Neural crest cell (in vitro differentiated cells): ENCODE measurements around the gene PTPRR. TPM values are rescaled to one million over a fixed set of nuclear protein-coding genes. Genes with fewer than 3 reads are reported as not detected.

Experiments used
- DNase-seq: peaks from one replicate; pipeline ENCODE4 v3.0.0; 2021; ENCODE audit warnings: low read depth, mixed read lengths, low spot score
- H3K27ac Mint-ChIP-seq: one replicate; pipeline ENCODE4 v1.8.0; 2021; ENCODE audit warnings: mild to moderate bottlenecking, mixed read lengths; ENCODE audit not compliant: unreplicated experiment
- H3K27me3 Mint-ChIP-seq: 2 replicates; pipeline ENCODE4 v1.8.0; 2021; ENCODE audit warnings: low read depth, mild to moderate bottlenecking, mixed read lengths
- H3K36me3 Mint-ChIP-seq: 2 replicates; pipeline ENCODE4 v1.8.0; 2021; ENCODE audit warnings: low read depth, mild to moderate bottlenecking, mixed read lengths
- H3K4me1 Mint-ChIP-seq: 2 replicates; pipeline ENCODE4 v1.8.0; 2021; ENCODE audit warnings: mixed read lengths
- H3K4me3 Mint-ChIP-seq: one replicate; pipeline ENCODE4 v1.8.0; 2021; ENCODE audit warnings: mild to moderate bottlenecking, mixed read lengths
- H3K9me3 Mint-ChIP-seq: 2 replicates; pipeline ENCODE4 v1.8.0; 2021; ENCODE audit warnings: mixed read lengths
- total RNA-seq: library from RNA; stranded (reverse); gene quantifications from 2 replicates; pipeline ENCODE4 v1.2.1, GENCODE V29; 2021
- TF ChIP-seq, protein P1 (sequence below): fragments of 200-600 bp; sonication (generic); conservative IDR thresholded peaks from 2 replicates; pipeline ENCODE4 v1.5.0; 2021; ENCODE audit warnings: antibody characterized with exemption, mild to moderate bottlenecking

PTPRR gene
- total RNA-seq, 1 donor from 2014 or later = 0.61 TPM

DNA sequence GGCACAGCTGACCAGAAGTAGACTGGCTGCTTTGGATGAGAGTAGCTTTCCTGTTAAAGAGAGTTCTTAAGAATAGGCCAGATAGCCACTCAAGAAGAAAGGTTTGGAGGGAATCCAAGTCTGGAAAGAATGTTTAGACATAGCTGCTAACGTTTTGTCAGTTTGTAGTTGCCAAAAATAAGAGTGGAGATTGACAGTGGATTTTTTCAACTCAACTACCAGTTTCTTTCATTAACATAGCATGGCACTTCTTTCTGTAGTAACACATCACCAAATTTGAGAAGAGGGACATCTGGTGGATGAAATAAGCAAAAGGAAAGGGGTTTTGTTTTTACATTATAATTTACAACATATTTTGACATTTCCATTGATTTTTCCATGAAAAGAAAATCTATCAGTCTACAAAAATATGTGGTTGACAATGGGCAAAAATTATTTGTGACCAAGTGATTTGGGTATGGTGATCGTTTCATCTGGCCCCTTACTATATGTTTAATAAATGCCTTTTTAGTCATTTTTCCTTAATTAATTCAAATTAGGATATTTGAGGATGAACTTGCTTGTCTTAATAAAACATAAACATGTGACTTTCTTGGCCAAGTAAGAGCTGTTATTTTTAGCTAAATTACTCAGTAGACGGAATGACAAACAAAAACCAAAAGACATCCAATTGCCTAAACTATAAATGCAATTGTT, 71.1 kb downstream of the PTPRR start:
- no peak for DNase-seq
- no peaks in the 10 kb centered on the region for H3K36me3 Mint-ChIP-seq
- no peaks in the 10 kb centered on the region for H3K9me3 Mint-ChIP-seq
- no peak overlapping the region for H3K27ac Mint-ChIP-seq
- H3K4me1 Mint-ChIP-seq = no peaks in the 10 kb centered on the region
- H3K27me3 Mint-ChIP-seq = no peaks in the 10 kb centered on the region
- TF ChIP-seq, protein P1, sequence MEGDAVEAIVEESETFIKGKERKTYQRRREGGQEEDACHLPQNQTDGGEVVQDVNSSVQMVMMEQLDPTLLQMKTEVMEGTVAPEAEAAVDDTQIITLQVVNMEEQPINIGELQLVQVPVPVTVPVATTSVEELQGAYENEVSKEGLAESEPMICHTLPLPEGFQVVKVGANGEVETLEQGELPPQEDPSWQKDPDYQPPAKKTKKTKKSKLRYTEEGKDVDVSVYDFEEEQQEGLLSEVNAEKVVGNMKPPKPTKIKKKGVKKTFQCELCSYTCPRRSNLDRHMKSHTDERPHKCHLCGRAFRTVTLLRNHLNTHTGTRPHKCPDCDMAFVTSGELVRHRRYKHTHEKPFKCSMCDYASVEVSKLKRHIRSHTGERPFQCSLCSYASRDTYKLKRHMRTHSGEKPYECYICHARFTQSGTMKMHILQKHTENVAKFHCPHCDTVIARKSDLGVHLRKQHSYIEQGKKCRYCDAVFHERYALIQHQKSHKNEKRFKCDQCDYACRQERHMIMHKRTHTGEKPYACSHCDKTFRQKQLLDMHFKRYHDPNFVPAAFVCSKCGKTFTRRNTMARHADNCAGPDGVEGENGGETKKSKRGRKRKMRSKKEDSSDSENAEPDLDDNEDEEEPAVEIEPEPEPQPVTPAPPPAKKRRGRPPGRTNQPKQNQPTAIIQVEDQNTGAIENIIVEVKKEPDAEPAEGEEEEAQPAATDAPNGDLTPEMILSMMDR = peak; percentile 63
- H3K4me3 Mint-ChIP-seq = no peak overlapping the region

DNA sequence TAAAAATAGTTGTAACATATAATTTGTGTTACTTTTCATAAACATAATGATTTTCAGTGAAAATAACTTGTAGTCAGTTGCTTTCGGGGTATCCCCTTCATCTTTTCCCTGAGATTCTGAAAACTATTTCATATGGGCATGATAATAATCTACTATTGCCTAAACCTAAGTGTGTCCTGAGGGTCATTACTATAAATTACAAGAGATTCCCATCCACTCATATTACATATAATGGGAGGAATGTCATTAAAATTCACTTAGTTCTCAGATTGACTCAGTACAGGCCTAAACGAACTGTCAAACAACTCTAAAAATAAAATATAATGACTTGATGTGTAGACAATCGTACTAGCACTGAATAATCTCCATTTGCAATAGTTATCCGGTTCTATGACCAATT, 72.7 kb downstream of the PTPRR start:
- Mint-ChIP-seq H3K4me1 (peaks cover 7% of the 10 kb centered on the region), H3K4me3 (no peak overlapping the region), H3K27me3 (no peaks in the 10 kb centered on the region), H3K9me3 (no peaks in the 10 kb centered on the region), H3K27ac (no peak overlapping the region), H3K36me3 (no peaks in the 10 kb centered on the region)
- TF ChIP-seq, protein P1 = no peak
- DNase-seq = no peak

DNA sequence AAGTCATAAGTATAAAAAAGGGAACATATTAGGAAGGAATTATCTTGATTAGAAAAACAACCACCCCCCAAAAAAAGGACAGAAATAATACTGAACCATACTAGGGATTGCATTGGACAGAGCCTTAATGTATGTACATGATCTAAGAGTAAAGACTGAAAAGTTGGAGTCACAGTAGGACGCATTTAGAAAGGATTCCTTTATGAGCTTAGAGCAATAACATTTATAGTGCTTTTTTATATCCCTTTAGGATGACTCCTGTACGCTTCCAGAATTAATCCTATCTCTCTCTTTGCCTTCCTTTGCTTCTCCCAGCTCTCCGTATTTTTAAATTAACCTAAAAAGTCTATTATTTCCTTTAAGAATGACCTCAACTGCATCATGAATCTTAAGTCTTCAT, 75.3 kb downstream of the PTPRR start:
- no peak overlapping the region for H3K27ac Mint-ChIP-seq
- no peaks in the 10 kb centered on the region for H3K27me3 Mint-ChIP-seq
- H3K36me3 Mint-ChIP-seq = no peaks in the 10 kb centered on the region
- TF ChIP-seq, protein P1 = no peak
- no peak overlapping the region for H3K4me3 Mint-ChIP-seq
- H3K4me1 Mint-ChIP-seq = peaks cover 17% of the 10 kb centered on the region
- no peaks in the 10 kb centered on the region for H3K9me3 Mint-ChIP-seq
- no peak for DNase-seq

DNA sequence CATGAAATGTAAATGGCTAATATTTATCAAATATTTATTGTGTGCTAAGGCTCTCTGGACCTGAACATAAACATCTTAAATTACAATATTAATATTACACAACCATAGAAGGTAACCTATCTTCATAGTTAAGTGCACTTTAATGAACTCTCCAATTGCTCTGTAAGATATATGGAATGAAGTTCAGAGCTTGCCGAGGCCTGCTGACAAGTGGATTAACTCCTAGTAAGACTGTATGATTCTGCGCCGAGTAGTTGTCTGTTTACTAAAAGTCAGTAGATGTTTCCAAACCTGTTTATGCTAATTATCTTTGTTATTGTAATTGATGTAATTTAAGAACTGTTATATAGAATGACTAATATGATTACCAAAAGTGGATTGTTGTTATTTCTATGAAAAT, 77.2 kb downstream of the PTPRR start:
- no peak overlapping the region for H3K27ac Mint-ChIP-seq

DNA sequence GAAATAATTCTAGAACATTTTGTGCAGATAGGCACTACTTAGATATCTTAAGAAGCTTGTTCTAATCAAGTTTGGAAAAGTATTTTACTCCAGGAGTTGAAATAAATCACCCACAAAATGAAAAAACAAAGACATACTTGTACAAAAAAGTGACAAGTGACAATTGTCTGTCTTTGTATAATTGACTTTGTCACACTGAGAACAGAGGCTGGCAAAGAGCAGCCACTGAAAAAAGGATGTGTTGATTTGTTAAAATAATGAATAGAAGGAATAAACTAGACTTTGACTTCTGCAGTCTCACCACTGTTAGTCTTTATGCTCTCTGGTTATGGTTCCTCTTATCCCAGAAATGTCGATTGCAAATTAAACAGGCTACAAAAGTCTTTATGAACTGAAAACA, 77.6 kb downstream of the PTPRR start:
- TF ChIP-seq, protein P1 = no peak
- no peak for DNase-seq
- H3K4me1 Mint-ChIP-seq = peaks cover 17% of the 10 kb centered on the region
- no peak overlapping the region for H3K4me3 Mint-ChIP-seq
- no peaks in the 10 kb centered on the region for H3K9me3 Mint-ChIP-seq
- H3K27ac Mint-ChIP-seq = no peak overlapping the region
- no peaks in the 10 kb centered on the region for H3K27me3 Mint-ChIP-seq
- no peaks in the 10 kb centered on the region for H3K36me3 Mint-ChIP-seq

More for the DNA sequence above, 77.2 kb downstream of the PTPRR start:
- no peak for DNase-seq
- Mint-ChIP-seq H3K4me3 (no peak overlapping the region), H3K9me3 (no peaks in the 10 kb centered on the region), H3K27me3 (no peaks in the 10 kb centered on the region), H3K4me1 (peaks cover 17% of the 10 kb centered on the region), H3K36me3 (no peaks in the 10 kb centered on the region)
- TF ChIP-seq, protein P1 = no peak
